SU-DHL-6 (cell line): Measurements from ENCODE around the gene NUDT7.

Experiments used
- H2AFZ ChIP-seq: fragments of 200-600 bp; sonication (generic); 2 replicates; pipeline ENCODE4 v1.6.1; 2014; ENCODE audit warnings: low read depth, mild to moderate bottlenecking, moderate library complexity, mixed read lengths, antibody characterized with exemption, low read length; ENCODE audit not compliant: severe bottlenecking
- H3F3A ChIP-seq: fragments of 200-600 bp; shearing (Covaris generic); 2 replicates; pipeline ENCODE4 v1.6.0; 2016; ENCODE audit warnings: antibody characterized with exemption, mild to moderate bottlenecking; ENCODE audit not compliant: insufficient read depth
- H3K27ac ChIP-seq: fragments of 200-600 bp; sonication (generic); 2 replicates; pipeline ENCODE4 v1.5.1; 2016; ENCODE audit warnings: low read depth, mild to moderate bottlenecking, low read length, moderate library complexity, mixed read lengths
- H3K27me3 ChIP-seq: fragments of 200-600 bp; sonication (generic), shearing (Covaris generic); 2 replicates; pipeline ENCODE4 v1.6.0; 2014; ENCODE audit warnings: mild to moderate bottlenecking, low read length
- H3K36me3 ChIP-seq: fragments of 200-600 bp; sonication (generic); 2 replicates; pipeline ENCODE4 v1.6.1; 2014; ENCODE audit warnings: mild to moderate bottlenecking, low read length, mixed read lengths
- H3K4me2 ChIP-seq: fragments of 300-600, 200-600 bp; shearing (Covaris generic), sonication (generic); 2 replicates; pipeline ENCODE4 v1.6.0; 2014; ENCODE audit warnings: low read length, low read depth, mild to moderate bottlenecking; ENCODE audit not compliant: poor library complexity, severe bottlenecking
- H3K4me3 ChIP-seq: fragments of 200-600 bp; sonication (generic); 2 replicates; pipeline ENCODE4 v1.5.1; 2014; ENCODE audit warnings: antibody characterized with exemption, low read length, mild to moderate bottlenecking, mixed read lengths; ENCODE audit not compliant: insufficient read depth, poor library complexity, severe bottlenecking
- H3K79me2 ChIP-seq: fragments of 200-600 bp; sonication (generic); 2 replicates; pipeline ENCODE4 v1.6.1; 2014; ENCODE audit warnings: mild to moderate bottlenecking, low read length, moderate library complexity; ENCODE audit not compliant: insufficient read depth
- H3K9ac ChIP-seq: fragments of 200-600 bp; sonication (generic); 2 replicates; pipeline ENCODE4 v1.7.0; 2014; ENCODE audit warnings: mild to moderate bottlenecking, low read length
- H3K9me2 ChIP-seq: fragments of 200-600 bp; sonication (generic); replicated peaks from 2 replicates; pipeline ENCODE4 v1.6.1; 2014; ENCODE audit warnings: low read length; ENCODE audit not compliant: insufficient read depth
- H3K9me3 ChIP-seq: fragments of 200-600 bp; sonication (generic); 2 replicates; pipeline ENCODE4 v1.6.1; 2014; ENCODE audit warnings: low read length, mixed read lengths; ENCODE audit not compliant: insufficient read depth
- H4K20me1 ChIP-seq: fragments of 200-600 bp; sonication (generic); 2 replicates; pipeline ENCODE4 v1.6.1; 2014; ENCODE audit warnings: low read depth, mild to moderate bottlenecking, antibody characterized with exemption, low read length, moderate library complexity, mixed read lengths
- CTCF ChIP-seq: fragments of 200-600 bp; sonication (generic); IDR thresholded peaks from one replicate; pipeline ENCODE4 v1.5.1; 2017; ENCODE audit warnings: antibody characterized with exemption, mild to moderate bottlenecking, low read length, moderate library complexity; ENCODE audit not compliant: insufficient read depth, poor library complexity, severe bottlenecking
- EZH2phosphoT487 ChIP-seq: fragments of 200-600 bp; sonication (generic), shearing (Covaris generic); conservative IDR thresholded peaks from 2 replicates; pipeline ENCODE4 v1.6.1; 2018; ENCODE audit warnings: mild to moderate bottlenecking, antibody characterized with exemption, low read length, moderate library complexity, mixed read lengths

NUDT7 gene

DNA sequence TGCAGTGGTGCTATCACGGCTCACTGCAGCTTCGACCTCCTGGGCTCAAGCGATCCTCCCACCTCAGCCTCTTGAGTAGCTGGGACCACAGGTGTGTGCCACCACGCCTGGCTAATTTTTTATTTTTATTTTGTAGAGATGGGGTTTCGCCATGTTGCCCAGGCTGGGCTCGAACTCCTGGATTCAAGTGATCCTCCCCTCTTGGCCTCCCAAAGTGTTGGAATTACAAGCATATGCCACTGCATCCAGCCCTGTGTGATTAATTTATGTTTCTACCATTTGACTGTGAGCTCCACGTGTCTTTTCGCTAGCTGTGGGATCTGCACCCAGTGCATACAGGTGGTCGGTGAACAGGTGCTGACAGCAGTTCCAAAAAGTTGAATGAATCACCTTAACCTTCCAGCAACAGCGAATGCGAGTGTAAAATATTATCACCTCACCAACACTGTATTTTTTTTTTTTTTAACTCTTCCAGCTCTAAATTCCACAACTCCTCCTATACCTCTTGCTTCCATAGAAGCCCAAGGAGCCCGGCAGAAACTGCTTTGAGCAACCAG lies 484 bp upstream of the NUDT7 start:
- Histone ChIP-seq H3K36me3 (no peaks in the 10 kb centered on the region), H3K4me3 (peak overlapping the region; percentile 52), H2AFZ (peak overlapping the region; percentile 88), H3K27me3 (no peaks in the 10 kb centered on the region), H3F3A (0 out of 2 replicates have a peak, but pooled peaks cover 4% of the 10 kb centered on the region), H3K9ac (peak overlapping the region; percentile 39), H3K27ac (no peak overlapping the region), H3K79me2 (no peaks in the 10 kb centered on the region), H3K9me2 (no peaks in the 10 kb centered on the region), H4K20me1 (no peaks in the 10 kb centered on the region), H3K4me2 (peak overlapping the region; percentile 65), H3K9me3 (no peaks in the 10 kb centered on the region)
- TF ChIP-seq CTCF: no peak
- no peak for TF ChIP-seq EZH2phosphoT487

DNA sequence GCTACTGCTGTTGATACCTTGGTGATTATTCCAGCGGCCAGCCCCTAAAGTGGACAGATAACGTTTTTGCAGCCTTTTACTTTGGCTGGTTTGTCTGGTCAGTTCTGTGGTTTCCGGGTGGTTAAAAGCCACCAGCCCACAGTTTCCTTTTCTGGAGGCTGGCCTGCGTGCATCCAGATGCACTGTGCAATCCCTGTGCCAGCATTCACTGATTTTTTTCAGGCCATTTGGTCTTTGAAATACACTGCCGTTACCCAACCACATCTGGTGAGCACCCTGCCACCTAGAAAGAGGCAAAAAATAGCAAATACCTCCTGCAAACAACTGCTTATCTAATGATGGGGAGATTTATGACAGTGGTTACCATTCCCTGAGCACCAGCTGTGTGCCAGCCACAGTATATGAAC lies 797 bp downstream of the NUDT7 start:
- Histone ChIP-seq H3K4me3 (peak overlapping the region; percentile 75), H3K9me3 (no peaks in the 10 kb centered on the region), H3K36me3 (no peaks in the 10 kb centered on the region), H3F3A (0 out of 2 replicates have a peak, but pooled peaks cover 4% of the 10 kb centered on the region), H3K27me3 (no peaks in the 10 kb centered on the region), H3K79me2 (no peaks in the 10 kb centered on the region), H3K4me2 (peak overlapping the region; percentile 79), H4K20me1 (no peaks in the 10 kb centered on the region), H3K9ac (peak overlapping the region; percentile 68), H2AFZ (peak overlapping the region; percentile 84), H3K9me2 (no peaks in the 10 kb centered on the region), H3K27ac (peak overlapping the region; percentile 64)
- no peak for TF ChIP-seq CTCF
- no peak for TF ChIP-seq EZH2phosphoT487

DNA sequence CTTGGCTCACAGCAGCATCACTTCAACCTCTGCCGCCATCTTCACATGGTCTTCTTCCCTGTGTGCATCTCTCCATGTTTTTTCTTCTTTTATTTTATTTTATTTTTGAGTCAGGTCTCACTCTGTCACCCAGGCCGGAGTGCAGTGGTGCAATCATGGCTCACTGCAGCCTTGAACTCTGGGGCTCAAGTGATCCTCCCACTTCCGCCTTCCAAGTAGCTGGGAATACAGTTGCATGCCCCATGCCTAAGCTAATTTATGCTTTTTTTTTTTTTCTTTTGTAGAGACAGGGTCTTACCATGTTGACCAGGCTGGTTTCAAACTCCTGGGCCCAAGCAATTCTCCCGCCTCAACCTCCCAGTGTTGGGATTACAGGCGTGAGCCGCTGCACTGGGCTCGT lies 1.9 kb downstream of the NUDT7 start:
- Histone ChIP-seq H3K9ac (no peak overlapping the region), H3K27ac (no peak overlapping the region), H3K79me2 (no peaks in the 10 kb centered on the region), H3K9me2 (no peaks in the 10 kb centered on the region), H3K36me3 (no peaks in the 10 kb centered on the region), H3K9me3 (no peaks in the 10 kb centered on the region), H3F3A (0 out of 2 replicates have a peak, but pooled peaks cover 4% of the 10 kb centered on the region), H3K4me2 (no peak overlapping the region), H2AFZ (no peak overlapping the region), H3K4me3 (no peak overlapping the region), H3K27me3 (no peaks in the 10 kb centered on the region), H4K20me1 (no peaks in the 10 kb centered on the region)
- no peak for TF ChIP-seq EZH2phosphoT487
- TF ChIP-seq CTCF: no peak
